Neural cell (in vitro differentiated cells): ENCODE results near the gene C19orf33.

ENCODE experiments used
- CTCF ChIP-seq: fragments of 450-650 bp; IDR thresholded peaks from 2 replicates; pipeline ENCODE4 v1.5.1; 2014; ENCODE audit warnings: antibody characterized with exemption, mild to moderate bottlenecking, moderate library complexity; ENCODE audit not compliant: poor library complexity, severe bottlenecking
- EP300 ChIP-seq: fragments of 450-650 bp; conservative IDR thresholded peaks from 2 replicates; pipeline ENCODE4 v1.6.1; 2014; ENCODE audit warnings: antibody characterized with exemption, mild to moderate bottlenecking, moderate library complexity; ENCODE audit not compliant: poor library complexity, severe bottlenecking
- EZH2 ChIP-seq: fragments of 200-600, 300-800 bp; shearing (Covaris generic), sonication (generic); IDR thresholded peaks from 2 replicates; pipeline ENCODE4 v1.6.1; 2014; ENCODE audit warnings: antibody characterized with exemption, low read length, borderline replicate concordance, mild to moderate bottlenecking; ENCODE audit not compliant: insufficient read depth, poor library complexity, severe bottlenecking
- MXI1 ChIP-seq: fragments of 450-650 bp; conservative IDR thresholded peaks from 2 replicates; pipeline ENCODE4 v1.6.1; 2014; ENCODE audit warnings: antibody characterized with exemption, mild to moderate bottlenecking; ENCODE audit not compliant: poor library complexity, severe bottlenecking
- POLR2AphosphoS5 ChIP-seq: IDR thresholded peaks from 2 replicates; pipeline ENCODE4 v1.6.1; 2012
- RAD21 ChIP-seq: fragments of 450-650 bp; conservative IDR thresholded peaks from 2 replicates; pipeline ENCODE4 v1.6.1; 2014; ENCODE audit warnings: antibody characterized with exemption, mild to moderate bottlenecking, moderate library complexity
- REST ChIP-seq: IDR thresholded peaks from 2 replicates; pipeline ENCODE4 v1.6.1; 2012; ENCODE audit warnings: borderline replicate concordance
- TAF1 ChIP-seq: IDR thresholded peaks from 2 replicates; pipeline ENCODE4 v1.6.1; 2012; ENCODE audit warnings: low read depth

- TF ChIP-seq CTCF (no peak), POLR2AphosphoS5 (peak; percentile 82), RAD21 (peak; percentile 46), EZH2 (no peak), REST (peak; percentile 70), MXI1 (peak; percentile 70), TAF1 (peak; percentile 81), EP300 (peak; percentile 55)
These were observed 39.4 kb upstream of the C19orf33 start, which contains the start of gene SPINT2 for GRCh38 chr19:38264486-38265212.
